NCI-H1092 (cell line): Measurements from ENCODE around the gene NR3C1.

Source experiments
- DNase-seq: peaks from one replicate; lab custom pipeline; 2025; lab: John Stamatoyannopoulos, UW

The NR3C1 gene

DNA sequence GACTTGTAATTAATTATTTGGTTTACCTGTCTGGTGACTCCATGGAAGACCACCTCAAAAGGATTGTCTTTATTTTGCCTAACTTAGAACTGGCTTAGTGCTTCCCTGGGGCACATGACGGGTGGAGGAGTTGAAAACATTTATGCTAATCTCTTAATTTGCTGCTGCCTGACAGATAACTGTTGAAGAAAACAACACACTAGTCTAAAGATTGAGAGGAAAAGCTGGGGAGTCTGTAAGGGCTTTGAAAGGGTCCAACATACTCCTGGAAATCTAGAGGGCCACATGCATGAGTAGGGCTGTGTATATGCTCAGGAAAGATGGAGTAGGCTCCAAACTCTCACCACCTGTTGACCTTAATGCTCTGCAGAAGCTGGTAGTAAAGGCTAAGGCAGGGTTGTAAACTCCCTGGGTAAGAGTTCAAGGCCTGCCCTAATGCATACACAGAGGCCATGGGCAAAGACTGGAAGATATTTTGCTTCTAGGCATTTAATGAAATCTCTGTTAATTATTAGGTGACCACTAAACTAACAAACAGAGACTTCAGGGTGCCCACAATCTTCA, 40.7 kb downstream of the NR3C1 start:
- DNase-seq = no peak

DNA sequence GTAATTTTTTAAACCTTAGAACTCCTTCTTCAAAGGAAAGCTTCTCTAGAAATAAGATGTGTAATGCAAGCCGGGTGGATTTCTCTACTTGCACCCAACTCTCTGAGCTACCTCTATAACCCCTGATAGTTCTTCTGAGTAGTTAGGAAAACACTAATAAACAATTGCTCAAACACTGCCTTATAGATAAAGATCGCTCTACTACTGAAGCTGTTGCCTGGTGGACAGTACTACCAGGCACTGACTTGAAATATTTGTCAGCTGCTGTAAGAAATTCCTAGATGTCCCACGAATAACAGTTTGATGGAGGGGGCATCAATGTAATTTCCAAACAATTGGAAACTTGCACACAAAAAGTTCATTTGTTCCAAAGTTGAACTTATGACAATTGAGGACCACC, 42.0 kb downstream of the NR3C1 start:
- no peak for DNase-seq

GRCh38 chr5:143360755-143361154, 42.7 kb downstream of the NR3C1 start:
- DNase-seq = no peak

DNA sequence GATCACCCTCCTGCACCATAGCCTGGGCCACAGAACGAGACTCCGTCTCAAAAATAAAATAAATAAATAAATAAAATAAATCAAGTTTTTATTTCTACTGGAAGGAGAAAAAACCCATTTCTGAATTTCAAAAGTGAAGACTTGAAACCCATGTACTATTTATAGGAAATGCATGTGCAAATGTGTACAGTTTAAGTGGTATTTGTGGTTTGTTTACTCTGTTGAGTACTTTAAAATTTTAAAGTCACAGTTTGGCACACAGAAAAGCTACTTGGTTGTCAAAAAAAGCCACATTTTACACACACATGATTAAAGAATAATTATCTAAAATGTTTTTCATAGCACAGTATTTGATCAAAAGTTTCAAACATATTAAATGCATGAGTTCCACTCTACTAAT, 43.6 kb downstream of the NR3C1 start:
- DNase-seq = no peak

- no peak for DNase-seq
Measured at GRCh38 chr5:143356855-143357583, 46.5 kb downstream of the NR3C1 start.

GRCh38 chr5:143355710-143356109, 47.8 kb downstream of the NR3C1 start:
- no peak for DNase-seq

DNA sequence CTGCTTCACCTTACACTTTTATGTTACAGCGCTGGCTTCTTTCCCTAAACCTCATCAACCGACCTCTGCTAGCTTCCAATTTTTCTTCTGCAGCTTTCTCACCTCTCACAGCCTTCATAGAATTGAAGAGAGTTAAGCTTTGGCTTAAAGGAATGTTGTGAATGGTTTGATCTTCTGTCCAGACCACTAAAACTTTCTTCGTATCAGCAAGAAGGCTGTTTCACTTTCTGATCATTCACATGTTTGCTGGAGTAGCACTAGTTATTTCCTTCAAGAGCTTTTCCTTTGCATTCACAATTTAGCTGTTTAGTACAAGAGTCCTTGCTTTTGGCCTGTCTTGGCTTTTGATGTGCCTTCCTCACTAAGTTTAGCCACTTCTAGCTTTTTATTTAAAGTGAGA, 49.5 kb downstream of the NR3C1 start:
- no peak for DNase-seq

- no peak for DNase-seq
Measured at GRCh38 chr5:143352691-143353090, 50.8 kb downstream of the NR3C1 start.

DNA sequence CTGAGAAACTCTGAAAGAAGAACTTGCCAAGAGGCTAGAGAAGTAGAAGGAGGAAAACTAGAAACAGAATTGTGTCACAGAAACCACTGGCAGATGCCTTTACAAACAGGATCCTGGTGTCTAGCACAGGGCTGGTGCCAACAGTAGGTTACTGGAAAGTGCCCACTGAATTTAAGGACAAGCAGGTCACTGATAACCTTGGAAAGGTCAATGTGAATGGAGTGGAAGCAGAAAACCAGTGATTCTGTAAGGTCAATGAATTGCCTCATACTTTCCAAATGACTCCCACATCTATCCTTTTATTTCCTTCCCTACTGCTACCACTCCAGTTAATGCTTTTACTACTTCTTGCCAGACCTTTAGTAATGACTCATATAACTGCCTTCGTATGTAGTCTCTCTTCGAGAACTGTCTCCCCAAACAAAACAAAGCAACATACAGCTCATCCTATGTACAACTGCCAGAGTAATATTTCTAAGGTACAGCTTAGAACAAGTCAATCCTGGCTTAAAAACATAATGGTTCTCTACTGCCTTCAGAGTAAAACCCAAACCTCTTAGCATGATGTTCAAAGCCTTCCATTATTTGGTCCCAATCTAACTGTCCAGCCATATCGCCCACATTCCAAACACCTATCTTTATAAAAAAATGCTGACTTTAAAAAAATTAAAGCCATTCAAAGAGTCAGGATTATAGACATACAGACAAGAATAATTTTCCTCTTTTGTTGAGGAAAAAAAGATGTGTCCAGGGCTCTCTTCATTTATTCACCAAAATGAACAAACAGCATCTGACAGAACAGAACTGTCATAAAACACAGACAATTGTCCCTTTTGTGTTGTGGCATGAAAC, 52.5 kb downstream of the NR3C1 start:
- DNase-seq = no peak

DNA sequence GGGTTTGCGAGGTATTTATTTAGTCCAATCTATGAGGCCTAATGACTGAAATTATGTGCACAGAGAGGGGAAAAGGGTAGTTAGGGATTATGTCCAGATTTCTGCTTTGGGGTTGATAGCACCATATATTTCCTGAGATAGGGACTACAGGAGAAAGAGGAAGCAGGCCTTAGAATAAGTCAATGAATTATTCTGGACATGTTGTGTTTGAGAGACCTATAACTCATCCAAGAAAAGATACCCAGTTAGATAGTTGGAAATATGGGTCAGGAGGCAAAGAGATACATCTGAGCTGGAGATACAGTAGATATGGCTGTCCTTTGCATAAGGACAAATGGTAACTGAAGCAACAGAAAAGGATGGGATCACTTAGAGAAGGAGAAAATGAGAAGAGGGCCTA, 53.1 kb downstream of the NR3C1 start:
- DNase-seq = no peak

DNA sequence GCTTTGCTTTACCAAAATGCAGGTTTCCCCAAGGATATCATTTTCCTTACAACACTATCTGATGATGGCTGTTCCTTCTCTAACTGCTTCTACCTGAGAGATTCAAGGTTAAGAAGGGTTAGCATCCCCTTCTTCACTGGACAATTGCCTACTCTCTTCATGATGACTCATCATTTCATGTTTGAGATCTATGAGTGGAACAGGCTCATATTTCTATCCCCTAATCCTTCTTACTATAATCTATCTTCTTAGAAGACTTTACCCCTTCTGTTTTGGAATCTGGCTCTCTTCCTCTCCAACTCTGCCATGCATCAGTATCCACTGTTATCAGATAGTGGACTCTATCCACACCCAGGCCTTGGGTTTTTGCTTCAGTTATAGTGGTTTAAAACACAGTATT, 54.3 kb downstream of the NR3C1 start:
- no peak for DNase-seq

GRCh38 chr5:143347698-143348344, 55.7 kb downstream of the NR3C1 start:
- DNase-seq = no peak

- no peak for DNase-seq
Measured at GRCh38 chr5:143347046-143347445, 56.4 kb downstream of the NR3C1 start.

- no peak for DNase-seq
Measured at GRCh38 chr5:143345671-143346440, 57.6 kb downstream of the NR3C1 start.

DNA sequence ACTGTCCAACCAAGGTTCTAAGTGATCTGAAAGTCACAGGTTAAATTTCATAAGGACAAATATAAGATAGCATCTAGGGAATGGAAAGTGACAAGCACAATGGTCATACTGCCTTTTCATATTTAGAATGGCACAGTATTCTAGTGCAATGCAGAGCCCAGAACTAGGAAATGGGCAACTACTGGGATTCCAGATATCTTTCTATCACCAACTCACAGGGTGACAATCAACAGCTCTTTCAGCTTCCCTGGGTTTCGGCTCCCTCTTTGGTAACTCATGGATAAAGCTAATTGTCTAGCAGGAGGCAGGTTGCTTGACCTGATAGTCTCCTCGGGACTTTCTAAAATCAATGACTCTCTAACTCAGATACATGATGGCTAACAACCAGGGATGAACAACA, 60.4 kb downstream of the NR3C1 start:
- no peak for DNase-seq

DNA sequence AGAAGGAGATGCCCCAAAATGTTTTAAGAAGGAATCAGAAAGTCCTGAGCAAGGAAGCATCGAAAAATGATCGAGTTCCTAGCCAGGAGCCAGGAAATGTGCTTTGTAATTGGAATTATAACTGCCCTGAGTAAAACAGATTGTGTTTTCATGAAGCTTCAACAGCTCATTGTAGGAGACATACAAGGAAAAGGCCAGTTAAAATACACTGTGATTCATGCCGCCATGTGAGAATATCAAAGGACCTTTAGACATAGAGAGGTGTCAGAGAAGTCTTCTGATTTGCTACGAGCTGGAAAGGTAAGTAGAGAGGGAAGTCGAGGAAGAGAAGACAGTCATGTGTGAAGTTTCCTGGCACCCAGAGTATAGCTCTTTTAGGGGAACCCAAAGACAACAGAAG, 60.9 kb downstream of the NR3C1 start:
- DNase-seq = no peak

DNA sequence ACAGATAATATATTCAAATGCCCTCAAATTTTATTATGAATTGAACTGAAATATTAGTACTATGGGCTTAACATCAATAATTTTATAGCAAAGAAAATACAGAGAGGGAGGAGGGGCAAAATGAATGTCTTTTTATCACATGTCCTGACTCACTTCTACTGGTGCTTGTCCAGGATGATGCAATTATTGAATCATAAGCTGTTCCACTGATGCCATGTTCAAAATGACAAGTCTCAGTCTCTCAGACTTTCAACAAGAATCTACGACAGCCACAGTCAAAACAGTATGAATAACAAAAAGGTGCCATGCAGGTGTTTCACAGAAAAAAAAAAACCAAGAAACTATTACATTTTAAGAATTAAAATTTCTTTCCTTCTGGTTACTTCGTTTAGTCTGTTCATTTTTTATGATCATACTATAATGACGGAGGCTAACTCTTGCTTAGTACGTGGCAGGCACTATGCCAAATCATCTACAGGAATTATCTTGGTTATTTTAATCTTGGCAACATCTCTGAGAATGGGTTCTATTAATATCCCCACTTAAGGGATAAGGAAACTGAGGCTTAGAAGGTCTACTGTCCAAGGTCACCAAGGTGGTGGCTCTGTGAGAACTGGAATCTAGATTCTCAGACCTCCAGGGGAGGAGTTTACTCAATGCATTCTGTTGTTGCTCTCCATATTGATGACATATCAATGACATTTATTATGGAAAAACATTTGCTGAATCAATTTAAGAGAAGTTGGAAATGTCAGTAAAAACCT, 61.5 kb downstream of the NR3C1 start:
- DNase-seq = no peak

DNA sequence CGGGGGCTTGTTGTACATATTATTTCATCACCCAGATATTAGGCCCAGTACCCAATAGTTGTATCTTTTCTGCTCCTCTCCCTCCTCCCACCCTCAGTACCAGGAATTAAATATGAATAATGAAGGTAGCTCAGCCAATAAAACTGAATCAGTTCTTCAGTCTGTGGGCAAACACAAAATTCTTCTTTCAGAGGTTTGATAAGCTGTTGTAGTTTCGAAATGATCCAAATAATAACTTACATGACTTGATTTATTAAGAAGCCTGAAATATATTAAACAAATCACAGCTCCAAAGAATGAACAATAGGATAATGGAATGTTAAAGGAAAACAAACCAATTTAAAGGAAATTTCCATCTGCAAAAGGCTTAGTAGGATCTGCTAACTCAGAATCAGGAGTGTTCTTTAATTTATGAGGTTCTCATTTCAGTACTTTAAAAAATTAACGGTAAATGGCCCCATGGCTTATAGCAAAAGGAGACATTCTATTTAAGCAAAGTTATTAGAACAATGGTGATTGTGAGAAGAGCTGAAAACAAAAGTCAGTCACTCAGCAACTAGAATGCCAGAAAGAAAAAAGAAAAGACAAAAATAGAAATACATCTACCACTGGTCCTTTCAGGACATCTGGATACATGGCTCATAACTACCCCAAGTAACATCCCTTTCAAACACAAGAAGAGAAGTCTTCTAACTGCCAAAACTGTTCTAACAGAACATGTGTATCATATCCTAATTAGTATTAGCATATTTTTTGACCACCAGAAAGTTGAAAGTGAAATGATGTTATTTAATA, 62.4 kb downstream of the NR3C1 start:
- no peak for DNase-seq

DNA sequence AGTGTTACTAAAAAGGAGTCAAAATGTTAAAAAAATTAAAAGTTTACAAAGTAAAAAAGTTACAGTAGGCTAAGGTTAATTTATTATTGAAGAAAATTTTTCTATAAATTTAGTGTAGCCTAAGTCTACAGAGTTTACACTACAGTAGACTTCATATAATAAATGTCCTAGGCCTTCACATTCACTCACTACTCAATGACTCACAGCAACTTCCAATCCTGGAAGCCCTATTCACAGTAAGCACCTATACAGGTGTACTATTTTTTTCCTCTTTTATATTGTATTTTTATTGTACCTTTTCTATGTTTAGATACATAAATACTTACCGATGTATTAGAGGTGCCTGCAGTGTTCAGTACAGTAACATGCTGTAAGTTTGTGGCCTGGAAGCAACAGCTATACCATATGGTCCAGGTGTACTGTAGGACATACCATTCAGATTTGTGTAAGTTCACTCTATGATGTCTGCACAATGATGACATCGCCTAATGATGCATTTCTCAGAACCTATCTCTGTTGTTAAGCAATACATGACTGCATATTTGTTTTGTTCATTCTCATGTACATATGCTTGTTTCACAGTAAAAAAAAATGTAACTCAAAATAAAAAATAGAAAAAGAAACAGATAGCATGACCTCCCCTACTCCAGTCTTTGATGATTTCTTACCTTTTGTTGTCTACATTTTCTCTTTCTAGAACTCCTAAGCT, 64.7 kb downstream of the NR3C1 start:
- DNase-seq = no peak

GRCh38 chr5:143337946-143338345, 65.5 kb downstream of the NR3C1 start:
- DNase-seq = no peak
